CD4-positive, alpha-beta T cell (primary cell): ENCODE results near the gene LCNL1. TPM values are rescaled to one million over a fixed set of nuclear protein-coding genes. Genes with fewer than 3 reads are reported as not detected.

Experiments used
- ATAC-seq: fragments of 200-7000 bp; cut with Tn5 transposase; one replicate; pipeline ENCODE4 v1.10.0; 2022; ENCODE audit warnings: mild to moderate bottlenecking; ENCODE audit not compliant: poor library complexity
- CTCF ChIA-PET: fragments of 350-600 bp; sonication (Branson Sonifier 250); formaldehyde crosslinking; loops from one replicate; lab custom pipeline; 2021; ENCODE audit warnings: antibody characterized with exemption, inconsistent platforms; lab: Charles Lee
- POLR2A ChIA-PET: fragments of 350-600 bp; sonication (Branson Sonifier 250); formaldehyde crosslinking; loops from one replicate; lab custom pipeline; 2021; ENCODE audit warnings: antibody characterized with exemption, inconsistent platforms; lab: Charles Lee
- DNase-seq, 14 experiments: peaks; one replicate each; pipeline ENCODE4 v3.0.0-alpha.2; 2013 to 2020; ENCODE audit warnings: mixed read lengths in 2 of 14
- H3K27ac ChIP-seq, 2 donors: one replicate each; pipeline versions ENCODE4 v1.5.1 to v1.7.0; 2013; ENCODE audit warnings: low read length in 2 of 2, low read depth in 1 of 2, mild to moderate bottlenecking in 1 of 2
- H3K27me3 ChIP-seq, 2 experiments: 1 replicate in 1 of 2; 2 replicates in 1 of 2; pipeline versions ENCODE4 v1.6.1 to v1.7.0; 2013; ENCODE audit warnings: low read length in 2 of 2, control low read depth in 1 of 2, mild to moderate bottlenecking in 1 of 2, moderate library complexity in 1 of 2; ENCODE audit not compliant: insufficient read depth in 2 of 2, control insufficient read depth in 1 of 2
- H3K36me3 ChIP-seq: one replicate; pipeline ENCODE4 v1.6.1; 2013; ENCODE audit warnings: low read length, control low read depth; ENCODE audit not compliant: insufficient read depth
- H3K4me1 ChIP-seq: one replicate; pipeline ENCODE4 v1.6.1; 2013; ENCODE audit warnings: low read length, control low read depth; ENCODE audit not compliant: insufficient read depth
- H3K4me3 ChIP-seq: one replicate; pipeline ENCODE4 v1.5.1; 2013; ENCODE audit warnings: mild to moderate bottlenecking, low read length, moderate library complexity
- H3K9me3 ChIP-seq, 2 experiments: 1 replicate in 1 of 2; 2 replicates in 1 of 2; pipeline versions ENCODE4 v1.6.1 to v1.7.0; 2013; ENCODE audit warnings: low read length in 2 of 2, mild to moderate bottlenecking in 2 of 2, control low read depth in 1 of 2, moderate library complexity in 1 of 2; ENCODE audit not compliant: control insufficient read depth in 1 of 2, insufficient read depth in 1 of 2
- H3K27ac Mint-ChIP-seq: one replicate; pipeline ENCODE4 v1.8.0; 2020; ENCODE audit warnings: mixed read lengths
- H3K27me3 Mint-ChIP-seq: one replicate; pipeline ENCODE4 v1.8.0; 2021; ENCODE audit warnings: mixed read lengths
- H3K36me3 Mint-ChIP-seq: one replicate; pipeline ENCODE4 v1.8.0; 2021; ENCODE audit warnings: low read depth, mixed read lengths
- H3K4me1 Mint-ChIP-seq: one replicate; pipeline ENCODE4 v1.8.0; 2021; ENCODE audit warnings: low read depth, mixed read lengths
- H3K4me3 Mint-ChIP-seq: one replicate; pipeline ENCODE4 v1.8.0; 2020; ENCODE audit warnings: mild to moderate bottlenecking, mixed read lengths
- H3K9me3 Mint-ChIP-seq: one replicate; pipeline ENCODE4 v1.8.0; 2020; ENCODE audit warnings: mixed read lengths
- intact Hi-C, 2 experiments: fragments of 100-400 bp; cut with DNase I in 1 of 2; cut with micrococcal nuclease in 1 of 2; formaldehyde crosslinking; loops; one replicate each; pipeline versions ENCODE4 v1.15.1 to v1.9.0; 2023 to 2025; cut with DNase I, micrococcal nuclease
- total RNA-seq, 174 experiments: library from RNA in 2 of 174; stranded (reverse) in 2 of 174; gene quantifications; one replicate each; pipeline ENCODE4 v1.2.3 and lab custom pipeline; 2021 to 2026
- TF ChIP-seq, protein P1 (sequence below): fragments of 200-600 bp; IDR thresholded peaks from one replicate; pipeline ENCODE4 v1.8.0; 2022; ENCODE audit warnings: antibody characterized with exemption, mild to moderate bottlenecking

LCNL1 gene
- total RNA-seq, 2 experiments from 2014 or later: 0.93 to 1.0 TPM

DNA sequence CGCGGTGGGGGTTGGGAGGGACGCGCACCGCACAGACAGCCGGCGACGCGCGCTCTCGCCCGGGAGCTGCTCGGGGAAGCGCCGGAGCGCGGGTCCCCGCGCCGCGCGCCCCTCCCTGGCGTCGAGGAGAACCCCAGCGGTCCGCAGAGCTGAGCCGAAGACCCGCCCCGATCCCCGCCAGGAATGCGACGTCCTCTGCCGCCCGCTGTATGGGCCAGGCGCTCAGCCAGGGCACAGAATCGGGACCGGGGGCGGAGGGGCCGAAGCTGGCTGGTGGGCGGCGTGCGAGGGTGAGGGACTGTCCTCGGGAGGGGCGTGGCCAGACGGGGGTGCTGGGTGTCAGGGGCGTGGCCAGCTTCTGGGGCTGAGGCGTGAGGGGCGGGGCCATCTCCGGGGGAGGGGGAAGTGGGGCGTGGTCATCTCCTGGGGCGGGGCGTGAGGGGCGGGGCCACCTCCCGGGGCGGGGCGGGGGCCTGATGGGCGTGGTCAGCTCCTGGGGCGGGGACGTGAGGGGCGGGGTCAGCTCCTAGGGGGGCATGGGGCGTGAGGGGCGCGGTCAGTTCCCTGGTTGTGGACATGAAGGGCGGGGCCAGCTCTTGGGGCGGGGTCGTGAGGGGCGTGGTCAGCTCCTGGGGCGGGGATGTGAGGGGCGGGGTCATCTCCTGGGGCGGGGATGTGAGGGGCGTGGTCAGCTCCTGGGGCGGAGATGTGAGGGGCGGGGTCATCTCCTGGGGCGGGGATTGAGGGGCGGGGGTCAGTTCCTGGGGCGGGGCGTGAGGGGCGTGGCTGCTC is 4.5 kb upstream of the LCNL1 start:
- Mint-ChIP-seq H3K9me3 (no peaks in the 10 kb centered on the region), H3K27me3 (peaks cover 14% of the 10 kb centered on the region), H3K4me1 (peaks cover 20% of the 10 kb centered on the region), H3K27ac (no peak overlapping the region), H3K36me3 (no peaks in the 10 kb centered on the region), H3K4me3 (no peak overlapping the region)
- H3K4me3 ChIP-seq: peak overlapping the region; percentile 29
- no peaks in the 10 kb centered on the region for H3K36me3 ChIP-seq
- H3K27me3 ChIP-seq: peaks cover 1 to 5% of the 10 kb centered on the region in 2 experiments
- peaks cover 57% of the 10 kb centered on the region for H3K4me1 ChIP-seq
- peaks cover 0 to 9% of the 10 kb centered on the region in 2 experiments for H3K9me3 ChIP-seq
- ATAC-seq (peak; percentile 69), DNase-seq (peak; percentile 42 to 88 (median 66))
- ChIA-PET POLR2A (interaction anchor here (0.7 to 1.9 kb wide), 2 partner anchors 14 to 96 kb away, joined by 3 to 8 read pairs; partner anchors contain the start of gene PAXX), CTCF (interaction anchor here (1.0 to 1.5 kb wide), 3 partner anchors 50 to 136 kb away, joined by 3 to 5 read pairs (median 4); partner anchors contain the start of genes ABCA2, AJM1 and NPDC1)
- TF ChIP-seq, protein P1, sequence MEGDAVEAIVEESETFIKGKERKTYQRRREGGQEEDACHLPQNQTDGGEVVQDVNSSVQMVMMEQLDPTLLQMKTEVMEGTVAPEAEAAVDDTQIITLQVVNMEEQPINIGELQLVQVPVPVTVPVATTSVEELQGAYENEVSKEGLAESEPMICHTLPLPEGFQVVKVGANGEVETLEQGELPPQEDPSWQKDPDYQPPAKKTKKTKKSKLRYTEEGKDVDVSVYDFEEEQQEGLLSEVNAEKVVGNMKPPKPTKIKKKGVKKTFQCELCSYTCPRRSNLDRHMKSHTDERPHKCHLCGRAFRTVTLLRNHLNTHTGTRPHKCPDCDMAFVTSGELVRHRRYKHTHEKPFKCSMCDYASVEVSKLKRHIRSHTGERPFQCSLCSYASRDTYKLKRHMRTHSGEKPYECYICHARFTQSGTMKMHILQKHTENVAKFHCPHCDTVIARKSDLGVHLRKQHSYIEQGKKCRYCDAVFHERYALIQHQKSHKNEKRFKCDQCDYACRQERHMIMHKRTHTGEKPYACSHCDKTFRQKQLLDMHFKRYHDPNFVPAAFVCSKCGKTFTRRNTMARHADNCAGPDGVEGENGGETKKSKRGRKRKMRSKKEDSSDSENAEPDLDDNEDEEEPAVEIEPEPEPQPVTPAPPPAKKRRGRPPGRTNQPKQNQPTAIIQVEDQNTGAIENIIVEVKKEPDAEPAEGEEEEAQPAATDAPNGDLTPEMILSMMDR: no peak
- intact Hi-C loops: loop anchor here (1.0 to 2.0 kb wide), 3 partner anchors 14 to 34 kb away; partner anchors contain the start of genes PAXX (in 2 of the 2) and FBXW5 (in 1 of the 2)
- H3K27ac ChIP-seq: no peak overlapping the region

DNA sequence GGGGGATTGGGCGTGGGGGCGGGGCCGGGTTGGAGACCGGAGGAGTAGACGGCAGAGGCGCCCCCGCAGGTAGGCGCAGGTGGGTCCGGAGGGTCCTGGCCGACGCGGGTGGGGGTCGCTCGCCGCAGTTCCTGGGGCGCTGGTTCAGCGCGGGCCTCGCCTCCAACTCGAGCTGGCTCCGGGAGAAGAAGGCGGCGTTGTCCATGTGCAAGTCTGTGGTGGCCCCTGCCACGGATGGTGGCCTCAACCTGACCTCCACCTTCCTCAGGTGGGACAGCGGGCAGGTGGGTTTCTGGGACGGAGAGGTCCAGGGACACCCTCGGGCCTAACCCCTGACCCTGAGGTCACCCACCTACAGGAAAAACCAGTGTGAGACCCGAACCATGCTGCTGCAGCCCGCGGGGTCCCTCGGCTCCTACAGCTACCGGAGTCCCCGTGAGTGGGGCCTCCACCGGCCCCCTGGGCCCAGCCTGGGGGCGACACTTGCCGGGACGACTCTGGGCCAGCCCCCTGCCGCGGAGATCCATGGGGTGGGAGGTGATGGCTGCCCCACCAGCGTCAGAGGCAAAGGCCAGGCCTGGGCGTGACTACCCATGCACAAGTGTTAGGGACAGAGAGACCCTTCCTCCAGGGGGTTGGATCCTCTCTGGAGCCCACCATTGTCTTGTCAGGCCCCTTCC is 3.8 kb upstream of the LCNL1 start:
- H3K27me3 Mint-ChIP-seq: peaks cover 20% of the 10 kb centered on the region
- no peak overlapping the region for H3K27ac Mint-ChIP-seq
- Histone ChIP-seq H3K36me3 (no peaks in the 10 kb centered on the region), H3K27me3 (peaks cover 7 to 13% of the 10 kb centered on the region in 2 experiments), H3K4me3 (no peak overlapping the region), H3K27ac (no peak overlapping the region), H3K4me1 (peaks cover 49% of the 10 kb centered on the region), H3K9me3 (peaks cover 0 to 9% of the 10 kb centered on the region in 2 experiments)
- ATAC-seq (no peak), DNase-seq (no peak)
- no peaks in the 10 kb centered on the region for H3K9me3 Mint-ChIP-seq
- H3K4me3 Mint-ChIP-seq: no peak overlapping the region
- intact Hi-C loops: loop anchor here (1.0 to 2.0 kb wide), 3 partner anchors 13 to 35 kb away; partner anchors contain the start of genes PAXX (in 2 of the 2) and FBXW5 (in 1 of the 2)
- TF ChIP-seq, protein P1: no peak
- ChIA-PET CTCF (interaction anchor here (1.3 to 1.5 kb wide), 2 partner anchors 49 to 137 kb away, joined by 3 to 5 read pairs; partner anchors contain the start of genes ABCA2 and AJM1), POLR2A (interaction anchor here (0.7 to 1.9 kb wide), 2 partner anchors 13 to 97 kb away, joined by 3 to 8 read pairs; partner anchors contain the start of gene PAXX)
- H3K4me1 Mint-ChIP-seq: peaks cover 23% of the 10 kb centered on the region
- H3K36me3 Mint-ChIP-seq: no peaks in the 10 kb centered on the region
